Measurements from ENCODE around the gene MPI. TPM values are rescaled to one million over a fixed set of nuclear protein-coding genes. Genes with fewer than 3 reads are reported as not detected.
"Not testable (repeated sequence)": the region's sequence is repeated elsewhere in the genome, so short reads cannot be mapped to it uniquely, and the experiment has no call there.

Gene MPI
- total and polyA plus RNA-seq, 3 donors from 2014 or later = 65.4 to 92.6 (median 78.1) TPM

DNA sequence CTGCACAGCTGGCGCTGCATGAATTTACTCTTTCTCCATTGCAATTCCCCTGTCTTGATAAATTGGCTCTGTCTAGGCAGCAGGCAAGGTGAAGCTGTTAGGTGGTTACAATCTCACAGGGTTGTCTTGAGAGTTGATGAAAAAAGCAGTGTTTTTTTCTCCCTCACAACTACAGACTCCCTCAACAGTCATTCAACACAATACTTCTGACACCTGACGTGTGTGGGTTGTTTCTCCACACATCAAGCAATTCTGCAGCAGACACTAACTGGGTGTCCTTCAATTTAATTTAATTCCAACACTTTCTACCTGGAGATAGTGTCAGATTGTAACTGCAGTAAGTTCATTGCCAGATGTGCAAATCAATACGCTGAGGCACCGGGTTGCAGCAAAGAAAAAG, 11.6 kb upstream of the MPI start:
- no peak overlapping the region for H3K4me3 ChIP-seq
- peaks cover 5% of the 10 kb centered on the region for H3K4me1 ChIP-seq
- no peaks in the 10 kb centered on the region for H3K9me3 ChIP-seq
- no peak overlapping the region for H3K27ac ChIP-seq
- intact Hi-C loops (cut with DNase I; ENCODE audit: low total_unique reads) = no loop called here
- no peaks in the 10 kb centered on the region for H3K27me3 ChIP-seq
- WGBS, 2 donors = 78 to 79% methylated on average over 4 of the region's 4 CpGs
- no peak for TF ChIP-seq POLR2A (IDR thresholded peaks at IDR 0.05)
- TF ChIP-seq, protein P1, sequence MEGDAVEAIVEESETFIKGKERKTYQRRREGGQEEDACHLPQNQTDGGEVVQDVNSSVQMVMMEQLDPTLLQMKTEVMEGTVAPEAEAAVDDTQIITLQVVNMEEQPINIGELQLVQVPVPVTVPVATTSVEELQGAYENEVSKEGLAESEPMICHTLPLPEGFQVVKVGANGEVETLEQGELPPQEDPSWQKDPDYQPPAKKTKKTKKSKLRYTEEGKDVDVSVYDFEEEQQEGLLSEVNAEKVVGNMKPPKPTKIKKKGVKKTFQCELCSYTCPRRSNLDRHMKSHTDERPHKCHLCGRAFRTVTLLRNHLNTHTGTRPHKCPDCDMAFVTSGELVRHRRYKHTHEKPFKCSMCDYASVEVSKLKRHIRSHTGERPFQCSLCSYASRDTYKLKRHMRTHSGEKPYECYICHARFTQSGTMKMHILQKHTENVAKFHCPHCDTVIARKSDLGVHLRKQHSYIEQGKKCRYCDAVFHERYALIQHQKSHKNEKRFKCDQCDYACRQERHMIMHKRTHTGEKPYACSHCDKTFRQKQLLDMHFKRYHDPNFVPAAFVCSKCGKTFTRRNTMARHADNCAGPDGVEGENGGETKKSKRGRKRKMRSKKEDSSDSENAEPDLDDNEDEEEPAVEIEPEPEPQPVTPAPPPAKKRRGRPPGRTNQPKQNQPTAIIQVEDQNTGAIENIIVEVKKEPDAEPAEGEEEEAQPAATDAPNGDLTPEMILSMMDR (IDR thresholded peaks at IDR 0.05) = no peak
- DNase-seq = no peak
- no peaks in the 10 kb centered on the region for H3K36me3 ChIP-seq (ENCODE audit: low read depth, missing control alignments)

DNA sequence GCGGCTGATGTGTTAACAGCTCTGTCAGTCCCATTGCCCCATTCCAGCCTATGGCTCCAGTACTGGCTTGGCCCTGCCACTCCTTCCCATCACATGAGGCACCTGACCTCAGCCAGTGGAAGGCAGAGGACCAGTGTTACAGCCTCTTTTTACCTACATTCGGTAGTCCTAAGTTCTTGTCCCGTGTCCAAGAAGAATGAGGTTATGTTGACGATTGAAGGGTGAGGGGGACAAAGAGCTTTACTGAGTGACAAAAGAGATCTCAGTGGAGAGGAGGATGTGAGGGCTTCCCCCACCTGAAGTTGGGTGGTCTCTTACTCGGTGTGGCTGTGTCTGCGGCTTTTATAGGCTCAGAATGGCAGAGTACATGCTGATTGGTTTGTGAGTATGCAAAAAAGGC, 7.3 kb upstream of the MPI start:
- Histone ChIP-seq H3K4me3 (no peak overlapping the region), H3K27ac (no peak overlapping the region), H3K4me1 (no peaks in the 10 kb centered on the region), H3K36me3 (ENCODE audit: low read depth, missing control alignments) (no peaks in the 10 kb centered on the region), H3K9me3 (no peaks in the 10 kb centered on the region), H3K27me3 (no peaks in the 10 kb centered on the region)
- intact Hi-C loops (cut with DNase I; ENCODE audit: low total_unique reads) = no loop called here
- DNase-seq = no peak
- 91 to 94% methylated on average over 6 of the region's 6 CpGs for WGBS, 2 donors
- no peak for TF ChIP-seq POLR2A (IDR thresholded peaks at IDR 0.05)
- TF ChIP-seq, protein P1 (IDR thresholded peaks at IDR 0.05) = no peak

DNA sequence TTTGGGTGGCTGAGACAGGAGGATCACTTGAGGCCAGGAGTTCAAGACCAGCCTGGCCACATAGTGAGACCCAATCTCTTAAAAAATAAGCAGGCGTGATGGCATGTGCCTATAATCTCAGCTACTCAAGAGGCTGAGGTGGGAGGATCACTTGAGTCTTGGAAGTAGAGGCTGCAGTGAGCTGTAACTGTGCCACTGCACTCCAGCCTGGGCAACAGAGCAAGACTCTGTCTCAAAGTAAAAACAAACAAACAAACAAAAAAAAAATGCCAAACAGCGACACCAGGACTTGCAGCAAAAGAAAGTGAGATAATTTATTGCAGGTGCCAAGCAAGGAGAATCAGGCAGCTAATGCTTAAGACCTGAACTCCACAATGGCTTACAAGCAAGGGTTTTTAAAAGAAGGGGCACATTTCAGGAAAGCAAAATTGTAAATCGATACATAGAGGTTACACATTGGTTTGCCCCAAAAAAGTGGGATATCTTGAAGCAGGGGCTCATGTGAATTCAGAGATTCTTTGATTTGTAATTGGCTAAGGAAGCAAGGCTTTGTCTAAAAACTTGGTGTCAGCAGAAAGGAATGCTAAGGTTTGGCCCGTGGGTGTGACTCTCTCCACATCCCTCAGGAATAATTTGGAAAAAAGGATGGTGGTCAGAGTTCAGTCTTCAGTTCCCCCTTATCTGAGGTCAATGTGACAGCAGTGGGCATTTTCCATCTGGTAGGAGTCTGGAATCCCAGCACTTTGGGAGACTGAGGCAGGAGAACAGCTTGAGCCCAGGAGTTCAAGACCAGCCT, 5.2 kb upstream of the MPI start:
- Histone ChIP-seq H3K36me3 (ENCODE audit: low read depth, missing control alignments) (no peaks in the 10 kb centered on the region), H3K4me3 (no peak overlapping the region), H3K9me3 (no peaks in the 10 kb centered on the region), H3K27me3 (no peaks in the 10 kb centered on the region), H3K4me1 (peaks cover 3% of the 10 kb centered on the region), H3K27ac (no peak overlapping the region)
- intact Hi-C loops (cut with DNase I; ENCODE audit: low total_unique reads) = no loop called here
- WGBS, 2 donors = 80 to 82% methylated on average over 4 of the region's 4 CpGs
- TF ChIP-seq, protein P1 (IDR thresholded peaks at IDR 0.05) = no peak
- TF ChIP-seq POLR2A (IDR thresholded peaks at IDR 0.05) = no peak
- no peak for DNase-seq

DNA sequence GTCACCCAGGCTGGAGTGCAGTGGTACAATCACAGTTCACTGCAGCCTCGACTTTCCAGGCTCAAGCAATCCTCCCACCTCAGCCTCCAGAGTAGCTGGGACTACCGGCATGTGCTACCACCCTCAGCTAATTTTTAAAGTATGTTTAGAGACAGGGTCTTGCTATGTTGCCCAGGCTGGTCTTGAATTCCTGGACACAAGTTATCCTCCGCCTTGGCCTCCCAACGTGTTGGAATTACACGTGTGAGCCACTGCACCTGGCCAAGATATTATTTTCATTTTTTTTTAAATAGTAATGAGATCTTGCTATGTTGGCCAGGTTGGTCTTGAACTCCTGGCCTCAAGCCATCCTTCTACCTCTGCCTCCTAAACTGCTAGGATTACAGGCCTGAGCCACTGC, 4.4 kb upstream of the MPI start:
- intact Hi-C loops (cut with DNase I; ENCODE audit: low total_unique reads) = no loop called here
- Histone ChIP-seq H3K27ac (no peak overlapping the region), H3K4me1 (peaks cover 6% of the 10 kb centered on the region), H3K9me3 (no peaks in the 10 kb centered on the region), H3K4me3 (no peak overlapping the region), H3K36me3 (ENCODE audit: low read depth, missing control alignments) (no peaks in the 10 kb centered on the region), H3K27me3 (no peaks in the 10 kb centered on the region)
- DNase-seq = no peak
- WGBS, 2 donors = 92 to 93% methylated on average over 5 of the region's 5 CpGs
- TF ChIP-seq POLR2A (IDR thresholded peaks at IDR 0.05) = no peak
- TF ChIP-seq, protein P1 (IDR thresholded peaks at IDR 0.05) = no peak

DNA sequence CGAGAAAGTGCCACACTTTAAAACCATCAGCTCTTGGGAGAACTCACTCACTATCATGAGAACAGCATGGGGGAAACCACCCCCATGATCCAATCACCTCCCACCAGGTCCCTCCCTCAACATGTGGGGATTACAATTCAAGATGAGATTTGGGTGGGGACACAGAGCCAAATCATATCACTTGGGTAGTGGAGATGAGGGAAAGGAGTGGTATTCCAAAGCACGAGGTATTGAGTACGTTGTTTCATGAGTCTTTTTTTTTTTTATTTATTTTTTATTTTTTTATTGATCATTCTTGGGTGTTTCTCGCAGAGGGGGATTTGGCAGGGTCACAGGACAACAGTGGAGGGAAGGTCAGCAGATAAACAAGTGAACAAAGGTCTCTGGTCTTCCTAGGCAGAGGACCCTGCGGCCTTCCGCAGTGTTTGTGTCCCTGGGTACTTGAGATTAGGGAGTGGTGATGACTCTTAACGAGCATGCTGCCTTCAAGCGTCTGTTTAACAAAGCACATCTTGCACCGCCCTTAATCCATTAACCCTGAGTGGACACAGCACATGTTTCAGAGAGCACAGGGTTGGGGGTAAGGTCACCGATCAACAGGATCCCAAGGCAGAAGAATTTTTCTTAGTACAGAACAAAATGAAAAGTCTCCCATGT, 2.2 kb upstream of the MPI start:
- H3K27ac ChIP-seq; DNase-seq; intact Hi-C loops (cut with DNase I; ENCODE audit: low total_unique reads); H3K36me3 ChIP-seq (ENCODE audit: low read depth, missing control alignments); H3K4me3 ChIP-seq; H3K9me3 ChIP-seq; H3K27me3 ChIP-seq: not testable (repeated sequence)
- peaks cover 10% of the 10 kb centered on the region for H3K4me1 ChIP-seq
- WGBS, 2 donors = 73 to 88% methylated on average over 8 to 10 of the region's 10 CpGs
